Naive thymus-derived CD4-positive, alpha-beta T cell (primary cell): ENCODE results near the gene ID4. TPM values are rescaled to one million over a fixed set of nuclear protein-coding genes. Genes with fewer than 3 reads are reported as not detected.

ENCODE experiments used
- ATAC-seq: fragments of 150-1000 bp; cut with Tn5 transposase; 2 replicates; pipeline ENCODE4 v1.10.0; 2021; ENCODE audit warnings: mild to moderate bottlenecking, moderate library complexity
- CTCF ChIA-PET: fragments of 350-600 bp; sonication (Branson Sonifier 250); formaldehyde crosslinking; loops from one replicate; lab custom pipeline; 2021; ENCODE audit warnings: antibody characterized with exemption; lab: Charles Lee
- POLR2A ChIA-PET: fragments of 350-600 bp; sonication (Branson Sonifier 250); formaldehyde crosslinking; loops from one replicate; lab custom pipeline; 2021; ENCODE audit warnings: antibody characterized with exemption, inconsistent platforms; lab: Charles Lee
- DNase-seq, 9 donors: peaks; one replicate each; pipeline versions ENCODE4 v3.0.0 to v3.0.0-alpha.2; 2020 to 2022; ENCODE audit warnings: mixed read lengths in 1 of 9
- H3K27ac ChIP-seq: one replicate; pipeline ENCODE4 v1.7.0; 2013; ENCODE audit warnings: mild to moderate bottlenecking, low read depth, low read length, moderate library complexity
- H3K27me3 ChIP-seq, 2 donors: one replicate each; pipeline ENCODE4 v1.7.0; 2013; ENCODE audit warnings: low read length in 2 of 2, mild to moderate bottlenecking in 2 of 2, moderate library complexity in 2 of 2; ENCODE audit not compliant: control insufficient read depth in 2 of 2, insufficient read depth in 2 of 2
- H3K36me3 ChIP-seq, 3 experiments: 1 replicate in 2 of 3; 2 replicates in 1 of 3; pipeline ENCODE4 v1.7.0; 2013; ENCODE audit warnings: low read length in 3 of 3, mild to moderate bottlenecking in 3 of 3, moderate library complexity in 1 of 3; ENCODE audit not compliant: insufficient read depth in 3 of 3, control insufficient read depth in 2 of 3
- H3K4me1 ChIP-seq, 2 donors: one replicate each; pipeline ENCODE4 v1.7.0; 2013; ENCODE audit warnings: low read length in 2 of 2, mild to moderate bottlenecking in 2 of 2, moderate library complexity in 1 of 2; ENCODE audit not compliant: control insufficient read depth in 2 of 2, insufficient read depth in 2 of 2
- H3K4me3 ChIP-seq: 2 replicates; pipeline ENCODE4 v1.7.0; 2013; ENCODE audit warnings: mild to moderate bottlenecking, low read length
- H3K9me3 ChIP-seq, 3 experiments: 1 replicate in 2 of 3; 2 replicates in 1 of 3; pipeline ENCODE4 v1.7.0; 2013; ENCODE audit warnings: low read length in 3 of 3; ENCODE audit not compliant: control insufficient read depth in 2 of 3
- H3K27ac Mint-ChIP-seq, 9 donors: one replicate each; pipeline ENCODE4 v1.8.0; 2020 to 2022; ENCODE audit warnings: mixed read lengths in 9 of 9, mild to moderate bottlenecking in 8 of 9, moderate library complexity in 5 of 9, inconsistent platforms in 2 of 9
- H3K27me3 Mint-ChIP-seq, 5 donors: one replicate each; pipeline ENCODE4 v1.8.0; 2021 to 2022; ENCODE audit warnings: mixed read lengths in 5 of 5, mild to moderate bottlenecking in 1 of 5
- H3K36me3 Mint-ChIP-seq, 5 donors: one replicate each; pipeline ENCODE4 v1.8.0; 2020 to 2022; ENCODE audit warnings: mixed read lengths in 5 of 5, mild to moderate bottlenecking in 3 of 5, inconsistent platforms in 1 of 5
- H3K4me1 Mint-ChIP-seq, 7 donors: one replicate each; pipeline ENCODE4 v1.8.0; 2020 to 2022; ENCODE audit warnings: mixed read lengths in 7 of 7, mild to moderate bottlenecking in 3 of 7, inconsistent platforms in 1 of 7
- H3K4me3 Mint-ChIP-seq, 10 donors: one replicate each; pipeline ENCODE4 v1.8.0; 2020 to 2022; ENCODE audit warnings: mild to moderate bottlenecking in 10 of 10, mixed read lengths in 10 of 10, moderate library complexity in 6 of 10, inconsistent platforms in 2 of 10
- H3K9me3 Mint-ChIP-seq, 11 donors: one replicate each; pipeline ENCODE4 v1.8.0; 2020 to 2022; ENCODE audit warnings: mixed read lengths in 11 of 11, mild to moderate bottlenecking in 4 of 11, inconsistent platforms in 1 of 11, moderate library complexity in 1 of 11
- intact Hi-C, 2 donors: fragments of 100-400 bp; cut with micrococcal nuclease; formaldehyde crosslinking; loops; one replicate each; pipeline ENCODE4 v1.15.1; 2023
- polyA plus RNA-seq, 2 donors: library from polyadenylated mRNA; unstranded; fragments of 300-500 nt; fragmentation: Illumina TruSeq; gene quantifications; one replicate each; pipeline ENCODE4 v1.2.3, GENCODE V29; 2021
- total RNA-seq, 6 experiments: library from RNA in 5 of 6; stranded (reverse) in 5 of 6; gene quantifications; 1 replicate in 5 of 6; 2 replicates in 1 of 6; pipeline ENCODE4 v1.2.3 and lab custom pipeline; 2021 to 2026

Gene ID4
- total and polyA plus RNA-seq, 7 experiments from 2014 or later = not detected

- no peaks in the 10 kb centered on the region for H3K36me3 ChIP-seq
- H3K4me1 ChIP-seq = no peaks in the 10 kb centered on the region
- ChIA-PET CTCF (no interaction called here), POLR2A (no interaction called here)
- DNase-seq = no peak
- Mint-ChIP-seq H3K4me1 (no peaks in the 10 kb centered on the region), H3K4me3 (no peak overlapping the region), H3K36me3 (no peaks in the 10 kb centered on the region), H3K9me3 (peaks cover 0 to 13% (median 1%) of the 10 kb centered on the region in 11 donors), H3K27ac (no peak overlapping the region), H3K27me3 (peaks cover 0 to 19% (median 11%) of the 10 kb centered on the region in 5 donors)
- H3K27me3 ChIP-seq = no peaks in the 10 kb centered on the region
- no peak overlapping the region for H3K4me3 ChIP-seq
- H3K27ac ChIP-seq = no peak overlapping the region
- H3K9me3 ChIP-seq = no peaks in the 10 kb centered on the region
- intact Hi-C loops = no loop called here
- ATAC-seq = no peak
These were observed 25.6 kb upstream of the ID4 start for GRCh38 chr6:19811397-19812079.

DNA sequence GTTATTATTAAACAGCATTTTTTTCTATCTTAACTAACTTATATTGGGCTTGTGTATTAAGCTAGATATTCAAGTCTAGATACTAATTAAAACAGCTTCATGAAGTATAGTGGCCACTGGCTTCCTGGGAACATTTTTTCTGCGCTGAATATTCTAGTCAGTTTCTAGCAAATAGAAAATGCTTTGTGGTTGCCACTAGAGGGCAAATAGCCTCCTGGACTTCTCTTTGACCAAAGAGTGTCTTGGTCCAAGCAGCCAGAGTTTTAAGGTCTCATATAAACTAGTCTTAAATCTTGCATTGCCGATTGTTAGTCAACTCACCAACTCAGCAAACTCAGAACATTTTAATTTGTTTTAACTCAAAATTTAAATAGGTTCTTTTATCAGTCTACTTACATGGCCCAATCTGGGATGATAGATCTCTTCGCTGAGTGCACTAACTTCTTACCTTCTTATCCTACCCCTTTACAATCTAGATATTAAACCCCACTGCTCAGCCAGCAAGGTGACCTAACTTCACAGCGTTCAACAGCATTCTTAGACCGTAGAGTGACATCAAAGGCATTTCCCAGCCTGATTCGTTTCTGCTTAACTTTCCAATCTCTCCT is 24.6 kb upstream of the ID4 start:
- DNase-seq (no peak), ATAC-seq (no peak)
- Histone ChIP-seq H3K4me3 (no peak overlapping the region), H3K27me3 (no peaks in the 10 kb centered on the region), H3K36me3 (no peaks in the 10 kb centered on the region), H3K27ac (no peak overlapping the region), H3K9me3 (no peaks in the 10 kb centered on the region), H3K4me1 (no peaks in the 10 kb centered on the region)
- Mint-ChIP-seq H3K27me3 (peaks cover 0 to 20% (median 8%) of the 10 kb centered on the region in 5 donors), H3K4me1 (no peaks in the 10 kb centered on the region), H3K9me3 (peaks cover 0 to 13% (median 1%) of the 10 kb centered on the region in 11 donors), H3K4me3 (no peak overlapping the region), H3K36me3 (no peaks in the 10 kb centered on the region), H3K27ac (no peak overlapping the region)
- intact Hi-C loops = no loop called here
- ChIA-PET POLR2A (no interaction called here), CTCF (no interaction called here)

GRCh38 chr6:19818805-19819204 is 18.4 kb upstream of the ID4 start:
- no peak overlapping the region for H3K27ac Mint-ChIP-seq
- no peak for DNase-seq
- no peak for ATAC-seq
- H3K9me3 Mint-ChIP-seq = peaks cover 0 to 19% (median 3%) of the 10 kb centered on the region in 11 donors
- no peaks in the 10 kb centered on the region for H3K4me1 Mint-ChIP-seq
- Histone ChIP-seq H3K4me3 (no peak overlapping the region), H3K4me1 (no peaks in the 10 kb centered on the region), H3K36me3 (no peaks in the 10 kb centered on the region), H3K9me3 (no peaks in the 10 kb centered on the region), H3K27me3 (no peaks in the 10 kb centered on the region), H3K27ac (no peak overlapping the region)
- ChIA-PET POLR2A (no interaction called here), CTCF (no interaction called here)
- intact Hi-C loops = no loop called here
- H3K36me3 Mint-ChIP-seq = no peaks in the 10 kb centered on the region
- H3K4me3 Mint-ChIP-seq = no peak overlapping the region
- H3K27me3 Mint-ChIP-seq = peaks cover 0 to 11% (median 6%) of the 10 kb centered on the region in 5 donors

DNA sequence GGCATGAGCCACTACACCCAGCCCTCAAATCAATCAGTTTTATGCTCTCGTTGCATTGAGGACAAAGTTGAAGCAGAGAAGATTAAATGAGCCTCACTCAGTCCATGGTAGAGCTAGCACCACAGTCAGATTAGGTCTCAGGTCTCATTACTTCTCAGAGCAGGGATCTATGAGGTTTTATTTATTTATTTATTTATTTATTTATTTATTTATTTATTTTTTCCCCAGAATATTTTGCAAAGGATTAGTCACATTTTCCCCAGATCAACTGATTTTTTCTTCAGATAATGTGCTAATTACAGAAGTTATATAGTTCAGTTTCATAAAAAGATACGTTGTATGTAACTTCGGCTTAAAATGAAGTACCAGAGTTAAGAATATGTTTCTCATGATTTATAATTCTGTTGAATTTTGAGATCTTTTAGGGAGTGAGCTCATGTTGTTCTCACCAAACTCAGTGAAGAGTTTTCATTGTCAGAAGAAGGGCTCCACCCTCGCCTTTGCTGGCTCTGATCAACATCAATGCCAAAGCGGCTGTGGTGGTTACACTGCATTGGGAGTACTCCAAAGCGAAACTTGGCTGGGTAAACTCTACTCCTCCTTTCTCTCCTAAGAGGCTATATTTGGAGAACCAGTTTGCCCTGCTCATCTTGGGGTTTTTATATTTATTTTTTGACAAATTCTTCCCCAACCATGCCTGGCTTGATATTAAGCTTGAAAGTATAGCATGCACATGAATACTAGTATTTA is 12.9 kb upstream of the ID4 start:
- no peak overlapping the region for H3K27ac Mint-ChIP-seq
- H3K4me1 Mint-ChIP-seq = no peaks in the 10 kb centered on the region
- no peaks in the 10 kb centered on the region for H3K9me3 ChIP-seq
- H3K36me3 ChIP-seq = no peaks in the 10 kb centered on the region
- ChIA-PET CTCF (no interaction called here), POLR2A (no interaction called here)
- ATAC-seq = no peak
- H3K4me3 Mint-ChIP-seq = no peak overlapping the region
- peaks cover 0 to 24% (median 3%) of the 10 kb centered on the region in 11 donors for H3K9me3 Mint-ChIP-seq
- H3K27me3 Mint-ChIP-seq = peaks cover 0 to 11% (median 9%) of the 10 kb centered on the region in 5 donors
- H3K27ac ChIP-seq = no peak overlapping the region
- H3K4me1 ChIP-seq = no peaks in the 10 kb centered on the region
- H3K36me3 Mint-ChIP-seq = no peaks in the 10 kb centered on the region
- no peak overlapping the region for H3K4me3 ChIP-seq
- H3K27me3 ChIP-seq = no peaks in the 10 kb centered on the region
- intact Hi-C loops = no loop called here
- DNase-seq = no peak

DNA sequence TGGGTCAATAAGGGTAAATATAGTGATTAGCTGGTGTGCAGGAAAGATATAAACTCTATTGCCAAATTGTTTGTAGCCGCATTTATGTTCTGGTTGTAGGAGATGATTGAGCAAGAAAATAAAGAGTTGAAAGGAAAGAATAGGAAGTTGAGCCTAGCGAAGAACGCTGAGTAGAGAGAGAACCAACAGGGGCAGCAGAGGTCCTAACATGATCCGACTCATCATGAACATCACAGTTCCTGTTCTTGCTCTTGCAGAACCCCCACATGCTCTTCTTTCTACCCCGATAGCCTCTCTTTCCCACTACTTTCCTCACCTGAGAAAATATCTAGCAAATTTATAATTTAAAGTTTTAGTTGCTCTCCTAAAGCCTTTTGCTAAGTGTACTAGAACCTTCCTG is 9.9 kb upstream of the ID4 start:
- no peak overlapping the region for H3K27ac Mint-ChIP-seq
- H3K9me3 Mint-ChIP-seq = peaks cover 0 to 19% (median 3%) of the 10 kb centered on the region in 11 donors
- H3K4me3 ChIP-seq = no peak overlapping the region
- intact Hi-C loops = no loop called here
- no peaks in the 10 kb centered on the region for H3K27me3 ChIP-seq
- no peaks in the 10 kb centered on the region for H3K4me1 Mint-ChIP-seq
- H3K36me3 ChIP-seq = no peaks in the 10 kb centered on the region
- peaks cover 0 to 12% (median 6%) of the 10 kb centered on the region in 5 donors for H3K27me3 Mint-ChIP-seq
- no peak overlapping the region for H3K27ac ChIP-seq
- no peaks in the 10 kb centered on the region for H3K36me3 Mint-ChIP-seq
- no peaks in the 10 kb centered on the region for H3K9me3 ChIP-seq
- H3K4me3 Mint-ChIP-seq = no peak overlapping the region
- ATAC-seq (no peak), DNase-seq (no peak)
- POLR2A ChIA-PET = no interaction called here
- H3K4me1 ChIP-seq = no peaks in the 10 kb centered on the region
- CTCF ChIA-PET = no interaction called here

- ATAC-seq (no peak), DNase-seq (no peak)
- Histone ChIP-seq H3K36me3 (no peaks in the 10 kb centered on the region), H3K4me3 (no peak overlapping the region), H3K9me3 (no peaks in the 10 kb centered on the region), H3K27ac (no peak overlapping the region), H3K27me3 (no peaks in the 10 kb centered on the region), H3K4me1 (no peaks in the 10 kb centered on the region)
- no peaks in the 10 kb centered on the region for H3K36me3 Mint-ChIP-seq
- no peak overlapping the region for H3K27ac Mint-ChIP-seq
- H3K4me3 Mint-ChIP-seq = no peak overlapping the region
- peaks cover 0 to 16% (median 12%) of the 10 kb centered on the region in 5 donors for H3K27me3 Mint-ChIP-seq
- ChIA-PET CTCF (no interaction called here), POLR2A (no interaction called here)
- H3K9me3 Mint-ChIP-seq = peaks cover 0 to 23% (median 3%) of the 10 kb centered on the region in 11 donors
- intact Hi-C loops = no loop called here
- H3K4me1 Mint-ChIP-seq = no peaks in the 10 kb centered on the region
These were observed 9.3 kb upstream of the ID4 start for GRCh38 chr6:19827903-19828302.
